KBM-7 (cell line): ENCODE data around the gene BSDC1.
"Not testable (repeated sequence)": the region's sequence is repeated elsewhere in the genome, so short reads cannot be mapped to it uniquely, and the experiment has no call there.

Source experiments
- DNase-seq: peaks from one replicate; pipeline ENCODE4 v3.0.0-alpha.2; 2015
- in situ Hi-C: fragments of 300-500 bp; cut with MboI; formaldehyde crosslinking; loops from 2 replicates; pipeline ENCODE4 v1.14.3; 2020; ENCODE audit warnings: low sequenced_read_pairs, low pct_unique_long_range_greater_than_20kb, mixed read lengths

BSDC1 gene, protein sequence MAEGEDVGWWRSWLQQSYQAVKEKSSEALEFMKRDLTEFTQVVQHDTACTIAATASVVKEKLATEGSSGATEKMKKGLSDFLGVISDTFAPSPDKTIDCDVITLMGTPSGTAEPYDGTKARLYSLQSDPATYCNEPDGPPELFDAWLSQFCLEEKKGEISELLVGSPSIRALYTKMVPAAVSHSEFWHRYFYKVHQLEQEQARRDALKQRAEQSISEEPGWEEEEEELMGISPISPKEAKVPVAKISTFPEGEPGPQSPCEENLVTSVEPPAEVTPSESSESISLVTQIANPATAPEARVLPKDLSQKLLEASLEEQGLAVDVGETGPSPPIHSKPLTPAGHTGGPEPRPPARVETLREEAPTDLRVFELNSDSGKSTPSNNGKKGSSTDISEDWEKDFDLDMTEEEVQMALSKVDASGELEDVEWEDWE

DNA sequence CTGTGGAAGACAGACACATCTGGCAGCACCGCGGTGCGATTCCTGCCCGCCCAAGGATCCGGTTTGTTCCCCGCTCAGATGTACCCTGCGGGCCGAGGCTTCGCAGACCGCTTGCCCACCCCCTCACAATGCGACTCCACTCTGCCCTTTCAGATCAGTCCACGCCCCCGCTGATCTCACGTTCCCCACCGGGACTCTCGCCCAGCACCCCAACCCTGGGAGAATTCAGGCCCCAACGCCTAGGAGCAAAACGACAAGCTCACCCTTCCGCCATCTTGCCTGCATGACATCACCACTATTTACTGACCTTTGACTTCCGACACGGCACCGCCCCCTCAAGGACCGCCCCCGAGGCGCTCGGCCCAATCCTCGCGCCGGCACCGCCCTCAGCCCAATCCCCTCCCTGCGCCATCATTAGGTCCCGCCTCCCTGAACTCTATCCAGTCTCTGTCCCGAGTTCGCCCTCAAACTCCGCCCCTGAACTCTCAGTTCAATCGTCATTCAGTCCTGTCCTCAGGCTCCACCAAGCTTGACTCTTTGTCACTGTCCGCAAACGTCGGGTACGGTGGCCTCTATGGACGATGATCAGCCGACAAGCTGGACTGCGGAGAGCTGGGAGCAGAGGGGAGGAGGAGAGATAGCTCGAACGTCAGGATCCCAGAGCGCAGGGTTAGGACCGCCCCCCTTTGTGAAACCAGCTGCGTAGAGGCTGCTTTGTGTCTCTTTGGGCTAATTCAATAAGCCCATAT lies at the start of gene BSDC1:
Gene BSDC1 (minus strand): TSS at position 301 of the 749 bp plus-strand sequence. CDS start 27 bp downstream, at position 274.
- DNase-seq, result peak; percentile 99
- in situ Hi-C loops, result no loop called here

DNA sequence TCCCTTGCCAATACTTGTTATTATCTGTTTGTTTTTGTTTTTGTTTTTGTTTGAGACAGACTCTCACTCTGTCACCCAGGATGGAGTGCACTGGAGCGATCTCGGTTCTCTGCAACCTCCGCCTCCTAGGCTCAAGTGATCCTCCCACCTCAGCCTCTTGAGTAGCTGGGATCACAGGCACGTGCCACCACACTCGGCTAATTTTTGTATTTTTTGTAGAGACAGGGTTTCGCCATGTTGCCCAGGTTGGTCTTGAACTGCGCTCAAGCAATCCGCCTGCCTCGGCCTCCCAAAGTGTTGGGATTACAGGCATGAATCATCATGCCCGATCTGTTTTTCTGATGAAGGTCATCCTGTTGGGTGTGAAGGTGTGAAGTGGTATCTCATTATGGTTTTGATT lies 47.2 kb upstream of the BSDC1 start:
- DNase-seq, in situ Hi-C loops: not testable (repeated sequence)

DNA sequence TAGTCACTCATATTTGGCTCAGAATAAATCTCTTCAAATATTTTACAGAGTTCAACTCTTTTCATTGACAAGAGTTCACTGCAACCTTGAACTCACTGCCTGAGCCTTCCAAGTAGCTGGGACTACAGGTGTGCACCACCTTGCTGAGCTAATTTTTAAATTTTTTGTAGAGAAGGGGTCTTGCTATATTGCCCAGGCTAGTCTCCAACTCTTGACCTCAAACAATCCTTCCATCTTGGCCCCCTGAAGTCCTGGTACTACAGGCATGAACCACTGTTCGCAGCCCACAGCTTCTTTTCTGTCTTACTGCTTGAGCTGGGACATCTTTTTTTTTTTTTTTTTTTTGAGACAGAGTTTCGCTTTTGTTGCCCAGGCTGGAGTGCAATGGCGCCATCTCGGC lies 44.5 kb upstream of the BSDC1 start:
- DNase-seq, in situ Hi-C loops: not testable (repeated sequence)

DNA sequence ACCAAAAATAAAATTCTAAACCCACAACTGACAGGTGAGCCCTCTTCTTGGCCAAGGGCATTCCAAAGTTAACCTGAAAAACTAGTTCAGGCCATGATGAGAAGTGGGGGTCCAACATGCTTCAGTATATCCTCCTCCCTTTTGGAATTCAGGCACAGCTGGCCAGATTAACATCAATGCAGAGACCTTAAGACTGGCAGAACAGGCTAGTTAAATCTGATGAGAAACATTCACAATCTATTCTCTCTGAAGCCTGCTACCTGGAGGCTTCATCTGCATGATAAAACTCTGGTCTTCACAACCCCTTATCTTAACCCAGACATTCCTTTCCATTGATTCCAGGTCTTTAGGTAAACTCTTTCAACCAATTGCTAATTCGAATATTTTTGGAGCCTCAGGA lies 43.9 kb upstream of the BSDC1 start:
- in situ Hi-C loops, result no loop called here
- no peak for DNase-seq

DNA sequence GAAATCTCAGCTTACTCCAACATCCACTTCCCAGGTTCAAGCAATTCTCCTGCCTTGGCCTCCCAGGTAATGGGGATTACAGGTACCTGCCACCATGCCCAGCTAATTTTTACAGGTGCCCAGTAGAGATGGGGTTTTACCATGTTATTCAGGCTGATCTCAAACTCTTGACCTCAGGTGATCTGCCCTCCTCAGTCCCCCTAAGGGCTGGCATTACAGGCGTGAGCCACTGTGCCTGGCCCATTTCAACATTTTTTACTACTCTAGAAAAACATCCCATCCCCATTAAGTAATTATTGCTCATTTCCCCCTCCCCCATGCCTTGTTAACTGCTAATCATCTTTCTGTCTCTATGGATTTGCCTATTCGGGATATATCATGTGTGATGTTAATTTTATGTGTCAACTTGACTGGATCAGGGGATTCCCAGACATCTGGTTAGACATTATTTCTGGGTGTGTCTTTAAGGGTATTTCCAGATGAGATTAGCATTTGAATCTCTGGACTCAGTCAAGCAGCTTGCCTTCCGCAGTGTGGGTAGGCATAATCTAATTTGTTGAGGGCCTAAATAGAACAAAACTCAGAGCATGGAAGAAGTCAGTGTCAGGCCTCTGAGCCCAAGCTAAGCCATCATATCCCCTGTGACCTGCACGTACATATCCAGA lies 37.6 kb upstream of the BSDC1 start:
- no peak for DNase-seq
- in situ Hi-C loops, result no loop called here

DNA sequence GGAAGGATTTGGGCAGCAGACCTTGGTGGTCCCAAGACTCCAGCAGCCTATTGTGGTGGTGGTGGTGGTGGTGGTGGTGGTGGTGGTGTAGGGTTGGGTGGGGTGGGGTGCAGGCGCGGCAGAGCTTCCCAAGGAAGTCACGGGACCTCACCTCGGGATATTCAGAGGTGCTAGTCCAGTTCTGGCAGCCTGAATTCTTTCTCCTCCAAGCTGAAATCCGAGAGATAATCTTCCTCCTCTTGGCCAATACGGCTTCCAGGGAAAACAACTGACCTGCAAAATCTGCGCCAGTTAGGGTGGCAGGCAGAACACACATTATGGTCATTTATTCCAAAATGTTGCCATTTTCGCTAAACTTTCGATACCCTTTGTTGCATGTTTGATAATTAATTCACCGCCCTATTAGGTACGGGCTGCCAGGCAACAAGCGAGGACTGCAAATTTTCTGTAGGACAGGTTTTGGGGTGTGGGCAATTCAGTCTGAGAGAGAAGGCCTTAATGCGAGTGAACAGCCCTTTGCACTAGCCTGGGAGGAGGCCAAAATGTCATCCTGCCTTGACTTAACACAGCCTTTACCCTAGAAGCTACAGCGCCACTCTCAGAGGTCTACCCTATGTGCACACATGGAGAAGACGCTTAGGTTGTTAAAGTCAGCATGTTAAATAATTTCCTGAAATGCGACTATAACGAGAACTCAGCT lies 33.2 kb upstream of the BSDC1 start:
- no peak for DNase-seq
- in situ Hi-C loops, result no loop called here

DNA sequence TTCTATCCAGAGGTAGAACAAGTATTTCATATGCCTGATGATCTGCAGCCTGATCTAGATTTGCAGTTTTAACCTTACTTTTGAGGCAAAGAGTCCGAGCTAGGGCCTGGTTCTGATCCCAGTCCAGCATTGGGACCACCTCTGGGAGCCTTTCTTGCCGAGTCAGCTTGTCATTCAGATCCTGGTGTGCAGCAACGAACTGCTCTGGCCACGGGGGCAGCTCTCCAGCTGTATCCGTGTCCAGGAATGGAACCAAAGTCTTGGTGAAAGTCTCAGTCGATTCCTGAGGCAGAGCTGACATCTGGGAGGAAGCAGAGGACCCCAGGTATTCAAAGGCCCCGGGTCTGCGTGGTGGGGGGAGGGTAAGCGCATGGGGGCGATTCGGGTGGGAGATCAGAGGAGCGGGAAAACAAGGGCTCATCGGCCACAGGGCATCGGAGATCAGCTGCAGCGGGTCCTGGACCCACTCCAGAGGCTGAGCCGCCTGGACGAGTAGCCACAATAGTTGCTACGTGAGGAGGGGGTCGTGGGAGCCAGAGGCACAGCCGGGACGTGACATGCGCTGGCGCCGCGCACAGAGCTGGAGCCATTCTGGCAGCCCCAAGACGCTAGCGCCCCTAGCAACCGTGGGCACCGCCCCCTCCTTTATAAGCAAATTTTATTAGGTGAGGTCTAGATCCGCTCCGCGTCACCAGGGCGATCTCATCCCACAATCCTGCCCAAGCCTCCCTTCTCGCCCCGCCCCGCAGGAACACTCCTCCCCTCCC lies 32.4 kb upstream of the BSDC1 start:
- no peak for DNase-seq
- in situ Hi-C loops, result no loop called here

DNA sequence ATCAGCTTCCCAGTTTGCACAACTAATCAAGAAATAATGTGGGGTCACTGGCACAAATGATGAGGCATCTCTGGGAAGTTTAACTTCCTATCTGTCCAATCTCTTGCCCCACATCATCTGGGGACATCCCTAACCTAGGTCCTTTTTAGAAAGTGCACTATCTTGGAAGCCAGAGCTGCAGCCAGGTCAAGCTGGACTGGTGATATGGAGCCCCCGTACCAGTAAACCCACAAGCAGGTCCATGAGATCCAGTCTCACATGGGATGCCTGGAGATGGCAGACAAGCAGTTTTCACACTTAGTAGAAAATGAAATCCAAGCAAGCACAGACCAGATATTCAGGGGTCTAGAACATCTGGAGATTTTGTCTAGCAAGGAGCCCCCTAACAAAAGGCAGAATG lies 27.5 kb upstream of the BSDC1 start:
- DNase-seq, result no peak
- in situ Hi-C loops, result no loop called here

DNA sequence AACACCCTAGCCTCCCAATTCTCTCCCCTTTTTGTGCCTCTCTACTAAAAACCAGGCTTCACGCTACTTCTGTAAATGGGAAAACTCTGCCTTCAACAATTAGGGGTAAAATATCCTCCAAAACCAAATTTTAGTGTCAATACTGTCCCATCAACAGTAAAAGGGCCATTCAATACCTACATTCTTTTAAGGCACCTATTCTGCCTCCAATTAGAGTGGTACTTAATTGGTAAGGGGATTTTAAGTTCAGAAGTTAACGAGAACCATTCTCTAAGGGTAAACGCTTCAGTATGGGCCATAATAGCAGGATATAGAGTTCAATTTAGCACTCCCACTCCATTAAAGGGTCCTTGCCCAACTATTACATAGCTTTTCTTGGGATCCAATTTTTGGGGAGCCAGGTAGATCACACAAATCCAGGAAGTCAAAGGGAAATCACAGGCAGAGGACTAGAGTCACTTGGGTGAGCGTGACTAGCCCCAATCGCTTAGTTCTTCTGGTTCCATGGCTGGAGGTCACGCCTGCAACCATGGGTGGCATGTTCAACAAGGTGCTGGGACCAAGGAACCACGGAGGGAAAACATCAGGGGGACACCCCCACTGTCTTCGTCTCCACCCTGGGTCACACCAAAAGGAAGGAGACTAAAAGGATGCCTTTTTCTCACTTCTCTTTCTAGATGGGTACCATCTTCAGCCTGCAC lies 20.1 kb upstream of the BSDC1 start:
- in situ Hi-C loops, result no loop called here
- no peak for DNase-seq

DNA sequence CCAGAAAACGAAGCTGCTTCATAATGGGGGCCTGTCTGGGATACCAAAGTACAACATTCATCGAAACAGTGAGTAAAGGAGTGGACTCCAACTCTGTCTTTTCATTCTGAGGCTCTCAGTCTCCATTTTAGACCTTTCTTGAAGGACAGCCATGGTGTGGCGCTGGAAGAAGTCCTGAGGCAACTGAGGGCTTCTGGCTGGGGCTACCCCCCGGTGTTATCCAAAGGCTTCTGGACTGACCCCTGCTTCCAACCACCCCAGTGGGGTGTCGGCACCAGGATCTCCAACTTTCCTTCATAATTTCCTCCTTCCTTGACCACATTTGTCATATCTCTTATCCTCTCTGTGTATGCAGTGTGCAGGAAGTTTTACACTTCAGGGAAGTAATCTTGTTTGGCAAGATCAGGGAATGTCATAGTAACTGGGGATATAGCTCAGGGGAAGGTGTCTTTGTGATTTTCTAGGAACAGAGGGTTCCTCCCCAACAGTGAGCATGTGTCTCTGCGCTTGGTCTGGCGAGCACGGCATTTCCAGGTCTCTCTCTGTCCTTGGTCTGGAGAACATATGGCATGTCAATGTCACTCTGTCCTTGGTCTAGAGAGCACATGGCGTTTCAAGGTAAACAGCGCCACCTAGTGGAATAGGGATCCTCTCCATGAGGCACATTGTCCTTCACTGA lies 19.4 kb upstream of the BSDC1 start:
- in situ Hi-C loops, result no loop called here
- DNase-seq, result peak; percentile 81

DNA sequence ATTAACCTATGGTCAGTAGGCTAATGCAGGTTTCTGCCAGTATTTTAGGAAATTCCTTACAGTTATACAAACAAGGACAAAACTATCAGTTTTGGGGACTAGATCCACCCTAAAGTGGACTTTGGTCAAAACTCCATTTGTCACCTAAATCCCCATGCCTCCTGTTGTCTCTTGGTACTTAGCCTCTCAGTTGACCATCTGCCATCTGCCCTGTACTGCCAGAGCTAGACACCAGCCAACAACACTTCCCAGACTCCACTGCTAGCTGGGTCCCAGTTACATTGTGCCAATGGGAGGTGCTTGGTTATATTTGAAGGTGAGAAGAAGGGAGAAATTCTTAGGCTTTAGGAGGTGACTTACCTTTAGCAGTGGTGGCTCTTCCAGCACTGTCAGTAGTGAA lies 17.0 kb upstream of the BSDC1 start:
- DNase-seq, result no peak
- in situ Hi-C loops, result no loop called here

DNA sequence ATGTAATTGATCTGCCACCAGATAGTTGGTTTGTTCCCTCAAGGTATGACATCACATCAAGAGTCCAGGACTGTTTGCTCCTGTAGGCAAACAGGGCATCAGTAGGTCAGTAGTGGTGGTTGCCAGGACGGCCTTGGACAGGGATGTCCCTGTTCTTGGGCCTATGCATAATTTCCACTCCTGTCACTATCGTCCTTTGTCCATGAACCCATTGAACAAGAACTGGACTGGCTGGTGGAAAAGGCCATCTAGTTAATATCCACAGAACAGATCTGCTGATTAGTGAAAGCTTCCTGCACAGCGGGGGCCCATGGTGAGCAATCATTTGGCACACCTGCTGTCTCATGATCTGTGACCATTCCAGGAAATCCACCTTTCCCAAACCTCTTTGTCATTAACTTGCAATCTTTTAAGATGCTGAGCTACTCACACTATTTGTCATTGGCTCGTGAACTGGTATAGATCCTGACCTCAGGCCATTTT lies 12.4 kb upstream of the BSDC1 start:
- in situ Hi-C loops, result no loop called here

DNA sequence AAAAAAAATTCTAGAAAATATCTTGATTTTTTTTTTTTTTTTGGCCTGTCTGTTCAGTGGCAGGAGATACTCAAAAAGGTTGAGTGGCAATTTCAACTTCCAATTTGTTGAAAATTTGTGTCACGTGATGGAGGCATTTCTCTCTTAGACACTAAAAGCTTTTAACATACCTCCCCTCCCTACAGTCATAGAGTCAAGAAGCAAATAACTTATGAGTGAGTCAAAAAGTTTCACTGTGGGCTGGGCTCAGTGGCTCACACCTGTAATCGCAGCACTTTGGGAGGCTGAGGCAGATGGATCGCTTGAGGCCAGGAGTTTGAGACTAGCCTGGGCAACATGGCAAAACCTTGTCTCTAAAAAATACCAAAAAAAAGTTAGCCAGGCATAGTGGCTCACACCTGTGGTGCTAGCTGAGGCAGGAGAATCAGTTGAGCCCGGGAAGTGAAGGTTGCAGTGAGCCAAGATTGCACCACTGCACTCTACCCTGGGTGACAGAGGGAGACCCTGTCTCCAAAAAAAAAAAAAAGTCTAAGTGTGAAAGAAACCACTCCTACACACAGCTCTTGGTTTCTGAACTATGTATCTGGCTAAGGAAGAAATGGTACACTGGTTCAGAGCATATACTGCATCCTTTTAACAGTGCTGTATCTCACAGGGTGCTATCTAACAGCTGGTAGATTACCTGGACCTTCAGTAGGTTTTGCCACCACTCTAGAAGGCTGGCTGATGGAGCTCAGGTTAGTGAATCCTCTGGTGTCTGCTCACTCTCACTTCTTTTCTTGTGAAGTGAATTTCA lies 11.6 kb upstream of the BSDC1 start:
- in situ Hi-C loops, result no loop called here
- DNase-seq, result no peak

More for the DNA sequence above, 12.4 kb upstream of the BSDC1 start:
- DNase-seq, result no peak

DNA sequence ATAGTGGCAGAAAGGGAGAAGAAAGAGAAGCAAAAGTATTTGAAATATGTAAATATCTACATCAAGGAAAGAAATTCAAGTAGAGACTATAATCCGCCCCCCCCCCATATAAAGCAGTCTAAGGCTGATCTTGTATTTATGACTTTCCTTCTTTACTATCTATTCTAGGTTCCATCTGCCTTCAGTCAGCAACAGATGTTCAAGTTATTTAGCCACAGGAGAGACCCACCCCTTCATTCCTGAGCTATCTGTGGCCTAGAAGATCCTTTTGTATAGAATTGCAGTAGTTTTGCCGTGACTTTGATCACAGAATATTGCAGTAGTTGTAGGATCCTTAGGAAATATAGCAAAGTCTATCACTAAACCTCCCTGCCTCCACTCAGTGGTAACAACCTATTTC lies 10.7 kb upstream of the BSDC1 start:
- in situ Hi-C loops, result no loop called here
- no peak for DNase-seq

DNA sequence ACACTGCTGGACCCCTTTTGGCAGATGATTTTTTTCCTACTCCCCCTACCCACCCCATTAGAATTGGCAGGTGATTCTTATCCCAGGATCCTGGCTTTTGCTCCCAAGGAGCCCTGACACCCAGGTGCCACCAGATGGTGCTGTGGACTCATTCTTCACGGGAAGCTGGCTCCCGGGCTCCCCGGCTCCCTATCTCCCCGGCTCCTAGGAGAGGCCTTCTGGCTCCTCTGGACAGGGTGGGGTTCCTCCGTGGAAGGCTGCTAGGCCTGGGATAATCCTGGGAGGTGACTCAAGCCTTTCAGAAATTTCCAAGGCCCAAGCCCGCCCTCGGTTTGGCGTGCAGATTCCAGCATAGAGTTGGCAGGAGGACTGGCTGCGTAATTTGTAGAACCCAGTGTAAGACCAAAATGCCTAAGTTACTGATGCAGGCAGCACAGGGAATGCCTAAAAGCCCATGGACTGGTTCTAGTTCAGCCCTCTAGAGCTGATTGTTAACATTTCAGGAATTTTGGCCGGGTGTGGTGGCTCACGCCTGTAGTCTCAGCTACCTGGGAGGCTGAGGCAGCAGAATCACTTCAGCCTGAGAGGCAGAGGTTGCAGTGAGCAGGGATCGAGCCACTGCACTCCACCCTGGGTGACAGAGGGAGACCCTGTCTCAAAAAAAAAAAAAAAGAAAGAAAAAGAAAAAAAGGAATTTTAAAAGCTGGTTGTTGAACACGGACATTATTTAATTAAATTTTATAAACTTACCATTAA lies 6.8 kb upstream of the BSDC1 start:
- DNase-seq, result peak; percentile 62
- in situ Hi-C loops, result no loop called here

DNA sequence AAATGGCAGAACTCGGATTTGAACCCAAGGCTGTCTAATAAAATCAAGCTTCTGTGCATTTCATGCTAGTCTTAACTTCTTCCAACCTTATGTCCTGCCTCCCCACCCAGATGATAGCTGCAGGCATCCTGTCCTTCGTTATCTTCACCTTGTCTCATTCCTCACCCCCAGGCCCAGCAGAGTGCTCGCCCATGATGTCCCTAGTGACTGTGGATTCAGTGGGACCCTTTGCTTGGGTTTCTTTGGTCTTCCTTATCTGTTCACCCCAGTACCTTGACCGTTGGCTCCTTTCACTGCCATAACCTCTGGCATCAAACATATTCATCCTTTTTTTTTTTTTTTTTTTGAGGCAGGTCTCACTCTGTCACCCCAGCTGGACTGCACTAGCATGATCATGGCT lies 5.6 kb upstream of the BSDC1 start:
- DNase-seq, result no peak
- in situ Hi-C loops, result no loop called here
